Astrocyte of the cerebellum (primary cell): ENCODE measurements around the gene AGMO.

Experiments
- DNase-seq: peaks from one replicate; pipeline ENCODE4 v3.0.0-alpha.2; 2011; ENCODE audit warnings: low read depth
- H3K4me3 ChIP-seq: 2 replicates; pipeline ENCODE4 v1.5.1; 2011; ENCODE audit warnings: mild to moderate bottlenecking, low read depth, low read length, moderate library complexity
- in situ Hi-C: cut with HindIII; loops from 2 replicates; pipeline ENCODE4 v1.10.0; 2017; ENCODE audit warnings: low sequenced_read_pairs
- TF ChIP-seq, protein P1 (sequence below): IDR thresholded peaks from 2 replicates; pipeline ENCODE4 v1.5.1; 2012; ENCODE audit warnings: low read length, low read depth, moderate library complexity, mild to moderate bottlenecking; ENCODE audit errors: missing control alignments

AGMO gene

GRCh38 chr7:15461576-15461975 is 100.2 kb downstream of the AGMO start:
- TF ChIP-seq, protein P1, sequence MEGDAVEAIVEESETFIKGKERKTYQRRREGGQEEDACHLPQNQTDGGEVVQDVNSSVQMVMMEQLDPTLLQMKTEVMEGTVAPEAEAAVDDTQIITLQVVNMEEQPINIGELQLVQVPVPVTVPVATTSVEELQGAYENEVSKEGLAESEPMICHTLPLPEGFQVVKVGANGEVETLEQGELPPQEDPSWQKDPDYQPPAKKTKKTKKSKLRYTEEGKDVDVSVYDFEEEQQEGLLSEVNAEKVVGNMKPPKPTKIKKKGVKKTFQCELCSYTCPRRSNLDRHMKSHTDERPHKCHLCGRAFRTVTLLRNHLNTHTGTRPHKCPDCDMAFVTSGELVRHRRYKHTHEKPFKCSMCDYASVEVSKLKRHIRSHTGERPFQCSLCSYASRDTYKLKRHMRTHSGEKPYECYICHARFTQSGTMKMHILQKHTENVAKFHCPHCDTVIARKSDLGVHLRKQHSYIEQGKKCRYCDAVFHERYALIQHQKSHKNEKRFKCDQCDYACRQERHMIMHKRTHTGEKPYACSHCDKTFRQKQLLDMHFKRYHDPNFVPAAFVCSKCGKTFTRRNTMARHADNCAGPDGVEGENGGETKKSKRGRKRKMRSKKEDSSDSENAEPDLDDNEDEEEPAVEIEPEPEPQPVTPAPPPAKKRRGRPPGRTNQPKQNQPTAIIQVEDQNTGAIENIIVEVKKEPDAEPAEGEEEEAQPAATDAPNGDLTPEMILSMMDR, result no peak
- DNase-seq, result peak; percentile 89
- H3K4me3 ChIP-seq, result no peak overlapping the region
- in situ Hi-C loops, result no loop called here

DNA sequence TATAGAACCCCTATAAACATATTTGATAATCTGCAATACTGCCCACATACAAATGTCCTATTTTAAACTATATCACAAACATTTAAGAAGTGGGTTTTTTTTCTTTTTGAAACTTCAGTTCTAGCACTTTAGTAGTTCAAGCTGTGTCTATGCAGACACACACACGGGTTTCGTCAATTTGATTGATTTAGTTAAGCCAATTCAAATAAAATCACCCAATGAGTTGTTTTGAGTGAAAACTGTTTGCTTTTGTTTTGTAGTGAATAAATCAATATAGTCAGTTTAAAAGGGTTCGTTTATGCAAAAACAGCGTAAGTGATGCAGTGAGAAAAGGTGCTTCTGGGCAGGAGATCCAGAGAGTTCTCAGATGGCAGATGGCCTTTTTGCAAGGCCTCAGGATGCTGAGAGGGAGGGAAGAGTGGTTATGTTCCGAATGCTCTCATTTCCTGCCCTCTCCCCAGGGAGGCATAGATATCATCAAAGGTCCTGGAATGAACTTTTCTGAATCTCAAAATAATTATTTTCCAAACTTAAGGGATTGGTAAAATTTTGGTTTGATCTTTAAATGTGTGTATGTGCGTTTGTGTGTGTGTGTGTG is 102.7 kb downstream of the AGMO start:
- H3K4me3 ChIP-seq, result no peak overlapping the region
- no peak for DNase-seq
- in situ Hi-C loops, result no loop called here
- TF ChIP-seq, protein P1, result no peak

GRCh38 chr7:15457990-15458955 is 103.5 kb downstream of the AGMO start:
- DNase-seq, result no peak
- in situ Hi-C loops, result no loop called here
- TF ChIP-seq, protein P1, result no peak
- H3K4me3 ChIP-seq, result no peak overlapping the region

GRCh38 chr7:15452670-15453069 is 109.1 kb downstream of the AGMO start:
- in situ Hi-C loops, result no loop called here
- no peak for DNase-seq
- H3K4me3 ChIP-seq, result no peak overlapping the region
- TF ChIP-seq, protein P1, result no peak

GRCh38 chr7:15446722-15447121 is 115.1 kb downstream of the AGMO start:
- TF ChIP-seq, protein P1, result no peak
- DNase-seq, result no peak
- no peak overlapping the region for H3K4me3 ChIP-seq
- in situ Hi-C loops, result no loop called here

GRCh38 chr7:15446280-15446679 is 115.5 kb downstream of the AGMO start:
- TF ChIP-seq, protein P1, result no peak
- DNase-seq, result no peak
- H3K4me3 ChIP-seq, result no peak overlapping the region
- in situ Hi-C loops, result no loop called here
